HepG2 (cell line): ENCODE results near the gene P2RX3.

Source experiments
- ATF1 ChIP-seq: IDR thresholded peaks from 2 replicates; pipeline ENCODE4 v1.6.1; 2016; ENCODE audit warnings: mild to moderate bottlenecking, control low read depth
- NR3C1 ChIP-seq: sonication (generic); formaldehyde crosslinking; IDR thresholded peaks from 2 replicates; pipeline ENCODE4 v1.4.0; 2020; ENCODE audit warnings: missing genetic modification reagents
- TMF1 ChIP-seq: sonication (generic); formaldehyde crosslinking; IDR thresholded peaks from 2 replicates; pipeline ENCODE4 v1.8.1; 2022; ENCODE audit warnings: low read depth, missing genetic modification reagents
- YY1 ChIP-seq: IDR thresholded peaks from 2 replicates; pipeline ENCODE4 v1.6.1; 2011; ENCODE audit warnings: low read length, low read depth, moderate library complexity, mild to moderate bottlenecking; ENCODE audit not compliant: insufficient read depth, insufficient replicate concordance
- ZNF460 ChIP-seq: sonication (generic); formaldehyde crosslinking; IDR thresholded peaks from 2 replicates; pipeline ENCODE4 v1.5.1; 2020; ENCODE audit warnings: missing genetic modification reagents, mild to moderate bottlenecking, borderline replicate concordance
- TF ChIP-seq, protein P1 (sequence below): sonication (generic); formaldehyde crosslinking; IDR thresholded peaks from 2 replicates; pipeline ENCODE4 v1.5.0; 2020; ENCODE audit warnings: mild to moderate bottlenecking, missing genetic modification reagents, moderate library complexity

DNA sequence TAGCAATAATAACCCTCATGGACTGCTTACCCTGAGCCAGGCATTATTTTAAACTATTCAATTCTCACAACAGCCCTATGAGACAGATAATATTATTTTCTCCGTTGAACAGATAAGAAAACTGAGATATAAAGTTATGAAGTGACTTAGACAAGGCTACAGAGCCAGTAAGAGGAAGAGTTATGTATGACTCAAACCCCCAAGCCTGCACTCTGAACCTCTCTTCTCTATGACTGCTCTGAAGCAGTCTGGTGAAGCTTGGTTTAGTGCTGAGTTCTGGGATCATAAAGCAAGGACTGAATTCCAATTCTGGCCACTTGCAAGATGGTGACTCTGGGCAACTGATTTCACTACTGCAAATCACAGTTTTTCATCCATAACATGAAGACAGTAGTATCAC, 47.9 kb upstream of the P2RX3 start:
- TF ChIP-seq, protein P1, sequence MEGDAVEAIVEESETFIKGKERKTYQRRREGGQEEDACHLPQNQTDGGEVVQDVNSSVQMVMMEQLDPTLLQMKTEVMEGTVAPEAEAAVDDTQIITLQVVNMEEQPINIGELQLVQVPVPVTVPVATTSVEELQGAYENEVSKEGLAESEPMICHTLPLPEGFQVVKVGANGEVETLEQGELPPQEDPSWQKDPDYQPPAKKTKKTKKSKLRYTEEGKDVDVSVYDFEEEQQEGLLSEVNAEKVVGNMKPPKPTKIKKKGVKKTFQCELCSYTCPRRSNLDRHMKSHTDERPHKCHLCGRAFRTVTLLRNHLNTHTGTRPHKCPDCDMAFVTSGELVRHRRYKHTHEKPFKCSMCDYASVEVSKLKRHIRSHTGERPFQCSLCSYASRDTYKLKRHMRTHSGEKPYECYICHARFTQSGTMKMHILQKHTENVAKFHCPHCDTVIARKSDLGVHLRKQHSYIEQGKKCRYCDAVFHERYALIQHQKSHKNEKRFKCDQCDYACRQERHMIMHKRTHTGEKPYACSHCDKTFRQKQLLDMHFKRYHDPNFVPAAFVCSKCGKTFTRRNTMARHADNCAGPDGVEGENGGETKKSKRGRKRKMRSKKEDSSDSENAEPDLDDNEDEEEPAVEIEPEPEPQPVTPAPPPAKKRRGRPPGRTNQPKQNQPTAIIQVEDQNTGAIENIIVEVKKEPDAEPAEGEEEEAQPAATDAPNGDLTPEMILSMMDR (CRISPR knock-in tag): no peak
- no peak for TF ChIP-seq YY1
- TF ChIP-seq NR3C1 (CRISPR knock-in tag): no peak
- no peak for TF ChIP-seq ATF1 (CRISPR knock-in tag)
- TF ChIP-seq ZNF460: no peak
- TF ChIP-seq TMF1 (CRISPR knock-in tag): no peak
